Measurements from ENCODE around the gene SERPINF2.
"Not testable (repeated sequence)": the region's sequence is repeated elsewhere in the genome, so short reads cannot be mapped to it uniquely, and the experiment has no call there.

Gene SERPINF2

DNA sequence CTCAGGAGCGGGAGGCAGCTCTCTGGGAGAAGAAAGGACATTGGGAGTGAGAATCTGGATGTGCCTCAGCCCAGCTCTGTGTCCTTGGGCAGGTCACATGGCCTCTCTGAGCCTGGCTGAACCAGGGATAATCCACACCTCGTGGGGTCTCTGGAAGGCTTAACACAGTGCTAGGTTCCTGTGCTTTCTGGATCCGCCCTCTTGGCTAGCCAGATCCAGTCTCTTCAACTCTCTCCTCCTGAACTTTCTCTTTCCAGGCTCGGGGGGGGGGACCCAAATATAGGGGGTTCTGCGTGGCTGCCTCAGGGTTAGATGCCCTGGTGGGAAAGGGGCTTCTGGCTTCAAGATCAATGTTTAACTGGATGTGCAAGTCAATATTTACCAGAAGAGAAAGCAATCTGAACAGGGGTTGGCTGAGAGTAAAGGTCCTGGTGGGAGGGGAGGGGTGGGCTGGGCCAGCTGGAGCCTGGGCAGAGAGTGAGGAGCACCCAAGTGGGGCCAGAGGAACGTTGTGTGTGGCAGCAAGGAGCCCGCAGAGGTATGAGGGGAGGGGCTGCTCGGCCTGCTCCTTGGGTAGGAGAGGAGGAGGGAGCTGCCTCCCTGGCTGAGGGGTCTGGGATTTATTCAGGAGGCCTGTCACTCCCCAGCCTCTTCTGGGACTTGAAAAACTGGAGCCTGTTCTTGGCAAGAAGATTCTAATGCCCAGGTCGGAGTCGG is at the start of gene SERPINF2:
Gene SERPINF2 (plus strand): TSS at position 501 of the 717 bp plus-strand sequence. CDS start 2,125 bp downstream, outside the sequence.
- DNase-seq = no peak

GRCh38 chr17:1693339-1693738 is 49.3 kb upstream of the SERPINF2 start:
- no peak for DNase-seq

DNA sequence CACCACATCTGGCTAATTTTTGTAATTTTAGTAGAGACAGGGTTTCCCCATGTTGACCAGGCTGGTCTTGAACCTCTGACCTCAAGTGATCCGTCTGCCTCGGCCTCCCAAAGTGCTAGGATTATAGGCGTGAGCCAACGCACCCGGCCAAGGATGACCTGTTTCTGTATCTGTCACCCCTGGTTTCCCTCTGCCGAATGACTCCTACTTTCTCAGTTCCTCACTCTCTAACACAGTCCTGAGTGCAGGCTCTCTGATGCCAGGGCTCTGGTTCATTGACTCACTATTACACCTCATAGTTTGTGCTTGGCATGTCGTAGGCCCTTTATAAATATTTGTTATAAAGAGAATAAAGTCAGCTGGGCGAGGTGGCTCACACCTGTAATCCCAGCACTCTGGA is 47.3 kb upstream of the SERPINF2 start:
- DNase-seq = no peak

DNA sequence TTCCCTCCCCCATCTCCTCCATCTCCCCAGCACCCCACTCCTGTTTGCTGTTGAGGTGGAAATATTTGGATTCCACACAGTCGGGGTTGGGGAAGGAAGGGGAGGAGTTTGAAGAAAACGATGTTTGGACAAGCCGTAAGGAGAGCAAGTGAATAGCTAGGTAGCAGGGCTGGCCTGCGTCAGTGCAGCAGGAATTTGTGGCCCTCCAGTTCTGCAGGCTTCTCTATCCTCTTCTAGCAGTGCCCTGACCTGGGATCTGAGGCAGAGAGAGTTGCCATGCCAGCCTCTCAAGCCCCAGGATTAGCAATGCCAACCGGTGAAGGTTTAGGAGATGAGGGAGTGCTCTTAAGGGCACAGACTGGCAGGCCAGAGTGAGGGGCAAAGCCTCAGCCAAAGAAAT is 45.0 kb upstream of the SERPINF2 start:
- DNase-seq = no peak

- not testable (repeated sequence) for DNase-seq
Observed at GRCh38 chr17:1699891-1700290, 42.8 kb upstream of the SERPINF2 start.

- DNase-seq = peak; percentile 51
Observed at GRCh38 chr17:1703063-1703462, 39.6 kb upstream of the SERPINF2 start.

GRCh38 chr17:1705004-1705403 is 37.7 kb upstream of the SERPINF2 start:
- DNase-seq = no peak

GRCh38 chr17:1707107-1707506 is 35.6 kb upstream of the SERPINF2 start:
- no peak for DNase-seq

DNA sequence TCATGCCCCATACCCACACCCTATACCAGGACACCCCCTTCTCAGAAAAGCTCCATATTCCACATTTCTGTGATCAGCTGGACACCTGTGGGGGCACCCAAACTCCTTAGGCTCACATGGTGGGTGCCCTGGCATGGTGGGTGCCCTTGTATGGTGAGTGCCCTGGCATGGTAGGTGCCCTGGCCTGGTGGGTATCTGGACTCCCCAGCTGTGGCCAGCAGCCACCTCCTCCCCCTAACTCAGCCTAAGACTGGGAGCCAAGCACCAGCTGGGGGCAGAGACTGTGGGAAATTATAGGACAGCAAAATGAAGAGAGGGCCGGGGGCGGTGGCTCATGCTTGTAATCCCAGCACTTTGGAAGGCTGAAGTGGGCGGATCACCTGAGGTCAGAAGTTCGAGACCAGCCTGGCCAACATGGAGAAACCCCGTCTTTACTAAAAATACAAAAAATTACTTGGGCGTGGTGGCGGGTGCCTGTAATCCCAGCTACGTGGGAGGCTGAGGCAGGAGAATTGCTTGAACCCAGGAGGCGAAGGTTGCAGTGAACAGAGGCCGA is 33.8 kb upstream of the SERPINF2 start:
- DNase-seq = not testable (repeated sequence)

DNA sequence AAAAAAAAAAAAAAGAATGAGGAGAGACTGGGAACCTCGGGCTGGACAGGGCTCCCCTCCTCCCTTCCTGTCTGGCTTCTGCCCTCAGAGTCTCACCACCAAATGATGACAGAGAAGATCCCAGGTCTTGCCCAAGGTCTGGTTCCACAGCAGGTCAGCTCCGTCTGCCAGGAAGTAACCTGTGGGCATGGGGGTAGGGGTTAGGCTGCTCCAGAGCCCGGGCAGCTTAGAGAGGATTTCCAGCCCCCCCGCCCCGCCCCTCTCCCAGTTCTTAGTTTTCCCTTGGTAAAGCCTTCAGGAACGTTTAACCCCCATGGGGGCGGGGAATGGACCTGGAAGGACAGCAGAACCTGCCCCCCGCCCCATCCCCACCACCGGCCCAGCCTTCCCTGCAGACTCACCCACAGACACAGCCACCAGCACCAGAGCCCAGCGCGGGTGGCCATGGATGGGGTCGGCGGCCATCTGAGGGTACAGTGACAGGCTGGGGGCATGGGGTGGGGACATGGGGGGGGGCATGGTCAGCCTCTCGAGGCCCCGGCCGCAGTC is 33.2 kb upstream of the SERPINF2 start:
- DNase-seq = peak; percentile 51

GRCh38 chr17:1709971-1710806 is 32.5 kb upstream of the SERPINF2 start, which contains the start of gene TLCD2:
Gene TLCD2, minus strand, starts transcription at chr17:1710377. Its CDS starts 135 bp downstream, at chr17:1710242.
- DNase-seq = peak; percentile 79

GRCh38 chr17:1710807-1711553 is 31.7 kb upstream of the SERPINF2 start:
- DNase-seq = peak; percentile 22

DNA sequence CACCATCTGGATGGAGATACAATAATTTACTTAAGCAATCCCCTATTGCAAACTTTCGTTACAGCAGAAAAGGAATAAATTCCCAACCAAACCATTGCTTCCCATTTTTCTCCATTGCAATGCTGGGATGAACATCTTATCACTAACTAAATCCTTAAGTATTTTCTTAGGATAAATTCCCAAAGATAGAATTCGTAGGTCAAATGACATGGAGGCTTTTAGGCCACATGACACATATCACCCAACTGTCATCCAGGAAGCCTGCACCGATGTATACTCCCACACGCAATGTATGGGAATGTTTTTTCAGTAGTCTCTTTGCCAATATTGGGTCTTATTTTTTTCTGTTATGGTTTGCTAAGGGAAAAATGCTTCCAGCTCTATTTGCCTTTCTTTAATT is 30.9 kb upstream of the SERPINF2 start:
- no peak for DNase-seq

DNA sequence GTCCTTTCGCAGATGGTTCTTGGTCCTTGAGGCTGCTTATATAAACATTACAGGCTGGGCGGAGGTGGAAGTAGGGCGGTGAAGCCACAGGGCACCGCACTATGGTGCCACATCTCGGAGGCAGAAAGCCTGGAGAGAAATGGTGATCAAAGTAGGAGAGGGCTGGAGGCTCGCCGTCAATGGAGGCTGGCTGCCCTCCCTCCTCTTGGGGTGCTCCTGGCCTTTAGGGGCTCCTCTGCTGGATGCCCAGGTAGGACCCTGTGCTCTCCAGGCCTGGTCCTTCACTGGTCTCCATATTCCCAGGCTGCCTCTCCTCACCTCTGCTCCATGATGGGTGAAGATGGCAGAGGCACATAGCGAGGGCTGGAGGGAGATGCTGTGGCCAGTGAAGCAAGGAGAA is 30.4 kb upstream of the SERPINF2 start:
- DNase-seq = no peak

DNA sequence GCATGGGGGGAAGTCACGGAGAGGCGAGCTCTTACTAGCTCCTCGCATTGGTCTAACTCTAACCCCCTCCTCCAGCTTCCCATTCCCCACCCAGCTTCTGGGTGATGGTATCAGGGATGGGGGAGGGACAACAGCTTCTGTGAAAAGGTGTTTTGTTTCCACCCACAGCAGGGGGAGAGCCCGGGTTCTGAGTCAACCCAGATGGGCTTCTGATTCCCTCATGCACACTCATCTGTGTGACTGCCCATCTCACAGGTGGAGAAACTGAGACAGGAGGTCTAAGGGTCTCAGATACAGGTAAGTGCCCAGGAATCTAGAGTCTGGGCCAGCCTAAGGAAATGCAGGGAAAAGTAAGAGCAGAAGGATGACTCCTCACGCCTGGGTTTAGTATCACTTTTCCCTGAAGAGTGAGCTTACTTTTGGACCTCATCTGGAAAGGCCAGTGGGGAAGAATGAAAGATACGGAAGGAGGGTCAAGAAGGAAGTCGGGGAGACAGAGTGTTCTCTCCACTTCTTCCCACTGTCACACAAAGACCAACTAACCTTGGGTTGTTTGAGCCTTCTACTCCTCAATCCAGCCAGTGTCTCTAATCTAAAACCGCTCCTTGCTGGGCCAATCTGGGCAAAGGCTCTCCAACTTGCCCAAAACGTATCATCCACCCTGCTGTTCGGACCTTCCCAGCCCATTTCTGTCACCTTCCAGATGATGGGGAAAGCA is 29.4 kb upstream of the SERPINF2 start:
- DNase-seq = no peak

DNA sequence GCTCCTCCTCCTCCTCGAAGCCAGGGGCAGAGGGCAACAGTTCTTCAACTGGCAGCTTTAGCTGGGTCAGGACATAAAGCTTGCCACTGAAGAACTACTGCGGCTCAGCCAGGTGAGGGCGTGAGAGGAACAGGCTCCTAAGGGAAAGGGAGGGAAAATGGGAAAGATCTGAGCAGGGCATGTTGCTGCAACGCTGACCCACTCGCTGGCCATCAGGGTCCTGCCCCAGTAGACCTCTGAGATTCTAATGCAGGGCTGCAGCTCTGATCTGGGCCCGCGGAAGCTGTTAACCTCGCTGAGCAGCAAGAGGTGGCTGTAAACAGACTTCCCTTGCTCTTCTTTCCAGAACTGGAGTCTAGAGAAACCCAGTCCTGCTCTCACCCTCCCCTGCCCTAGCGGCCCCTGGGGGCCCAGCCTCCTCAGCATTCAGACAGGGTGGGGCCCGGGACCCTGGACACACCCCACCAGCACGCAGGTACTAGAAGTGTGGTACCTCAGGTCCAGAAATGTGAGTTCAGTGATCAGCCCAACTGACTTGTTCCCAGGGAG is 28.7 kb upstream of the SERPINF2 start:
- DNase-seq = peak; percentile 43

DNA sequence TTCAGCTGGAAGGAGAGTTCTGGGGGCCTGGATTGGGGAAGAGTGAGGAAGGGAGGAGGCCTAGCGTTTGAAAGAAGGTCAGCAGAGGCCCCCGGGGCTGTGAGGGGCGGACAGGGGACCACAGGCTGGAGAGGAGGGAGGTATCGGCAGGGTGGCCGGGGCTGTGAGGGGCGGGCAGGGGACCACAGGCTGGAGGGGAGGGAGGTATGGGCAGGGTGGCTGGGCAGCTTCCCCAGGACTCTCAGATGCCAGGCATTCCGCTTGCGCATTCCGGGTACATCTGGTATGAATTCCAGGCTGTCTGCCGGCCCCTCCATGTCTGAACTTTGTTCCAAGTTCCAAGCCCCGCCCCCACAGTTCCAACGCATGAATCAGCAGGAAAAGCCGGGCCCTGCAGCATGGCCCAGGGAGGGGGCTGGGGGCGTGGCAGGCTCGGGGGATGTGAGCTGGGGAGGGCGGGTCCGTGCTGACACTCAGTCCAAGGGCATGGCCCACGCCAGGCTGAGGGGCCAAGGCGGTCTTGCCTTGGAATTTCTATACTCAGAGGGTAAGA is 28.2 kb upstream of the SERPINF2 start:
- peak; percentile 97 for DNase-seq

- DNase-seq = peak; percentile 89
Observed at GRCh38 chr17:1714980-1715802, 27.5 kb upstream of the SERPINF2 start.

- DNase-seq = no peak
Observed at GRCh38 chr17:1715803-1716075, 26.9 kb upstream of the SERPINF2 start.

DNA sequence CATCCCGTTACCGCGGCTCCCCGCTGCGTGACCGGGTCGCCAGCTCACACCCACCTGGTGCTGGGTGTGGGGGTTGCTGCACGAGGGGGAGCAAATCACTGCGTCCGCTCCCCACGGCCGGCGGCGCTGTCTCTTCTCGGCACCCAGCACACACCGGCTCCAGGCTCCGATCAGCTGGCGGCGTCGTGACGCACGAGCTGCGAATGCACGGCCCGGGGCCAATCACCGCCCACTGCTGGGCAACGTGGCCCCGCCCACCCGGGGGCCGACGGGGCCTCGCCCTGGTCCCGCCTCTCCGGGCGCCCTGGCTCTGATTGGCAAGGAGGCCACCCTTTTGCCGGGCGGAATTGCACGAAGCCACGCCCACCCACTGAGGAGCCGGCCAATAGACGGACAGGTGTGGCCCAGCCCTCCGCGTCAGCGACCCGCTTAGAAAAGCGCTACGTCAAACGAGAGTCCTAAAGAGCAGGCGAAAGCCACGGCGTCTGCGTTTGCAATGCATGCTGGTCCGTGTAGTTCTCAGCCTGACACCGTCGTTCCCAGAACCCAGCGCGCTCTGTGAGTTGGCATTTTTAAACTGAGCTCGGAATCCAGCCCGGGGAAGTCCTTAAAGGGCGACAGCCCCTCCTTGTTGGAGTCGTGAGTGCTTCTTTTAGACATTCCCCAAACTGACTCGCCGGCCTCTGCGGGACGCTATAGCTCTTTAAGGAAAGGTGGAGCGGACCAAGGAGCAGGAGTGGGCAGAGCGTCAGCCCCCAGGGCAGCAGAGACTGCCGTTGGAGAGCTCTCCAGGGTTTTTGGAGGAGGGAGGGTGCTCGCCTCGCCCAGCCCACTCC is 26.4 kb upstream of the SERPINF2 start:
- DNase-seq = peak; percentile 100
